H1 (cell line): ENCODE results near the gene LCE4A. TPM values are rescaled to one million over a fixed set of nuclear protein-coding genes. Genes with fewer than 3 reads are reported as not detected.
"Not testable (repeated sequence)": the region's sequence is repeated elsewhere in the genome, so short reads cannot be mapped to it uniquely, and the experiment has no call there.

Experiments used
- CTCF ChIA-PET: fragments of 300-600 bp; sonication (Branson Sonifier 250); formaldehyde crosslinking; loops from one replicate; lab custom pipeline; 2021; ENCODE audit not compliant: partially characterized antibody; lab: Charles Lee
- POLR2A ChIA-PET: fragments of 300-600 bp; sonication (Branson Sonifier 250); formaldehyde crosslinking; loops from one replicate; lab custom pipeline; 2021; ENCODE audit warnings: inconsistent platforms; ENCODE audit not compliant: partially characterized antibody; lab: Charles Lee
- DNase-seq, 2 experiments: peaks; one replicate each; pipeline versions ENCODE4 v3.0.0 to v3.0.0-alpha.2; 2010 to 2022; ENCODE audit warnings: low spot score in 2 of 2, low read depth in 1 of 2, mixed read lengths in 1 of 2
- FAIRE-seq: peaks from 2 replicates; lab custom pipeline; 2011; peaks lifted over from hg19 to GRCh38; lab: Jason Lieb, UNC
- H2AFZ ChIP-seq: 2 replicates; pipeline ENCODE4 v1.8.1; 2012; ENCODE audit warnings: low read length, inconsistent platforms
- H2AK5ac ChIP-seq: 2 replicates; pipeline ENCODE4 v1.6.1; 2013; ENCODE audit warnings: low read depth, low read length
- H2BK120ac ChIP-seq: replicated peaks from 2 replicates; pipeline ENCODE3; 2013; ENCODE audit warnings: low read depth, low read length, inconsistent platforms
- H2BK12ac ChIP-seq: 2 replicates; pipeline ENCODE4 v1.6.1; 2013; ENCODE audit warnings: low read depth, low read length
- H2BK15ac ChIP-seq: 2 replicates; pipeline ENCODE4 v1.6.1; 2013; ENCODE audit warnings: low read length
- H2BK20ac ChIP-seq: 2 replicates; pipeline ENCODE4 v1.6.1; 2013; ENCODE audit warnings: low read length
- H2BK5ac ChIP-seq: 2 replicates; pipeline ENCODE4 v1.6.1; 2013; ENCODE audit warnings: low read depth, low read length
- H3K14ac ChIP-seq: 2 replicates; pipeline ENCODE4 v1.6.1; 2013; ENCODE audit warnings: inconsistent platforms; ENCODE audit not compliant: insufficient read length
- H3K18ac ChIP-seq: 2 replicates; pipeline ENCODE4 v1.6.1; 2013; ENCODE audit warnings: low read length; ENCODE audit errors: extremely low read depth
- H3K23ac ChIP-seq: 2 replicates; pipeline ENCODE4 v1.6.1; 2013; ENCODE audit warnings: inconsistent platforms; ENCODE audit not compliant: insufficient read length
- H3K23me2 ChIP-seq: 2 replicates; pipeline ENCODE4 v1.6.1; 2013; ENCODE audit warnings: low read depth, low read length
- H3K27ac ChIP-seq: 2 replicates; pipeline ENCODE4 v1.6.1; 2011; ENCODE audit warnings: low read depth, low read length, inconsistent platforms
- H3K27me3 ChIP-seq, 4 experiments: replicated peaks in 1 of 4; 1 replicate in 1 of 4; 2 replicates in 3 of 4; pipeline versions ENCODE4 v1.6.1 to v1.8.1; 2011 to 2013; ENCODE audit warnings: low read length in 3 of 4, mild to moderate bottlenecking in 3 of 4, inconsistent platforms in 2 of 4, mixed read lengths in 2 of 4, moderate library complexity in 1 of 4; ENCODE audit not compliant: control insufficient read depth in 3 of 4, insufficient read depth in 3 of 4; ENCODE audit errors: extremely low read depth in 1 of 4
- H3K36me3 ChIP-seq, 4 experiments: 2 replicates each; pipeline versions ENCODE4 v1.6.1 to v1.8.1; 2011 to 2013; ENCODE audit warnings: mild to moderate bottlenecking in 4 of 4, low read length in 3 of 4, moderate library complexity in 2 of 4, control low read depth in 1 of 4, inconsistent platforms in 1 of 4; ENCODE audit not compliant: insufficient read depth in 4 of 4, control insufficient read depth in 2 of 4
- H3K4ac ChIP-seq: replicated peaks from 2 replicates; pipeline ENCODE3; 2013; ENCODE audit warnings: low read length, low read depth, mixed read lengths, inconsistent platforms; ENCODE audit not compliant: insufficient read length
- H3K4me1 ChIP-seq, 4 experiments: replicated peaks in 1 of 4; 1 replicate in 1 of 4; 2 replicates in 3 of 4; pipeline versions ENCODE4 v1.6.1 to v1.8.1; 2011 to 2013; ENCODE audit warnings: low read length in 3 of 4, inconsistent platforms in 2 of 4, mixed read lengths in 1 of 4; ENCODE audit not compliant: insufficient read depth in 4 of 4, control insufficient read depth in 3 of 4
- H3K4me2 ChIP-seq, 2 experiments: 2 replicates each; pipeline versions ENCODE4 v1.6.1 to v1.8.1; 2011 to 2013; ENCODE audit warnings: low read depth in 2 of 2, low read length in 2 of 2, control low read depth in 1 of 2, inconsistent platforms in 1 of 2, mild to moderate bottlenecking in 1 of 2; ENCODE audit not compliant: insufficient read depth in 1 of 2
- H3K4me3 ChIP-seq, 4 experiments: fragments of 200-600, 300-600 bp in 1 of 4; sonication (generic), shearing (Covaris generic), sonication (Bioruptor Twin) in 1 of 4; 2 replicates each; pipeline versions ENCODE4 v1.5.1 to v1.8.1; 2011 to 2016; ENCODE audit warnings: low read length in 4 of 4, low read depth in 3 of 4, control low read depth in 2 of 4, inconsistent platforms in 2 of 4, mild to moderate bottlenecking in 2 of 4, mixed read lengths in 1 of 4, moderate library complexity in 1 of 4; ENCODE audit not compliant: insufficient read depth in 2 of 4; ENCODE audit errors: extremely low read depth in 1 of 4
- H3K56ac ChIP-seq: replicated peaks from 2 replicates; pipeline ENCODE3; 2013; ENCODE audit warnings: low read depth, mild to moderate bottlenecking, mixed read lengths, low read length, inconsistent platforms; ENCODE audit not compliant: insufficient read length
- H3K79me1 ChIP-seq: 2 replicates; pipeline ENCODE4 v1.6.1; 2013; ENCODE audit warnings: low read depth, low read length, control low read depth
- H3K79me2 ChIP-seq, 2 experiments: 2 replicates each; pipeline versions ENCODE4 v1.6.1 to v1.8.1; 2012 to 2013; ENCODE audit warnings: low read length in 2 of 2, mild to moderate bottlenecking in 2 of 2, inconsistent platforms in 1 of 2; ENCODE audit not compliant: insufficient read depth in 2 of 2, control insufficient read depth in 1 of 2
- H3K9ac ChIP-seq, 4 experiments: replicated peaks in 1 of 4; 1 replicate in 1 of 4; 2 replicates in 3 of 4; pipeline versions ENCODE4 v1.6.1 to v1.8.1; 2011 to 2013; ENCODE audit warnings: low read depth in 3 of 4, low read length in 3 of 4, control low read depth in 2 of 4, mild to moderate bottlenecking in 2 of 4, moderate library complexity in 2 of 4, inconsistent platforms in 1 of 4; ENCODE audit errors: extremely low read depth in 1 of 4
- H3K9me3 ChIP-seq, 2 experiments: 2 replicates each; pipeline versions ENCODE4 v1.6.1 to v1.8.1; 2012 to 2013; ENCODE audit warnings: mild to moderate bottlenecking in 2 of 2, moderate library complexity in 2 of 2, control low read depth in 1 of 2, inconsistent platforms in 1 of 2, low read depth in 1 of 2, low read length in 1 of 2, mixed read lengths in 1 of 2; ENCODE audit not compliant: insufficient read depth in 2 of 2
- H4K20me1 ChIP-seq, 2 experiments: replicated peaks in 1 of 2; 2 replicates each; pipeline versions ENCODE3 to v1.8.1; 2011 to 2013; ENCODE audit warnings: inconsistent platforms in 2 of 2, low read length in 2 of 2, mild to moderate bottlenecking in 1 of 2; ENCODE audit not compliant: insufficient read depth in 2 of 2, control insufficient read depth in 1 of 2
- H4K5ac ChIP-seq: 2 replicates; pipeline ENCODE4 v1.6.1; 2013; ENCODE audit warnings: low read length, low read depth, mixed read lengths, inconsistent platforms; ENCODE audit not compliant: insufficient read length
- H4K8ac ChIP-seq: 2 replicates; pipeline ENCODE4 v1.8.0; 2013; ENCODE audit warnings: mild to moderate bottlenecking, moderate library complexity, low read length, inconsistent platforms; ENCODE audit not compliant: insufficient read depth; ENCODE audit errors: extremely low read depth
- H4K91ac ChIP-seq: replicated peaks from 2 replicates; pipeline ENCODE3; 2013; ENCODE audit warnings: low read length, mixed read lengths, inconsistent platforms; ENCODE audit not compliant: insufficient read length
- JUN ChIP-seq: IDR thresholded peaks from 2 replicates; pipeline ENCODE4 v1.6.1; 2011; ENCODE audit warnings: low read depth, mild to moderate bottlenecking, improper control_type of control experiment, low read length
- KDM4A ChIP-seq: IDR thresholded peaks from one replicate; pipeline ENCODE4 v1.7.1; 2012; ENCODE audit warnings: low read depth, mild to moderate bottlenecking, moderate library complexity, low read length, inconsistent platforms; ENCODE audit not compliant: severe bottlenecking
- WGBS, 2 experiments: shearing (Covaris generic) in 1 of 2; methylation state at CpG; one replicate each; pipeline versions ENCODE4 v1.1.6 to v1.1.7; 2013 to 2015; ENCODE audit warnings: low lambda C conversion rate in 2 of 2, mixed read lengths in 2 of 2, inconsistent platforms in 1 of 2, low coverage in 1 of 2, missing lambda C conversion rate in 1 of 2; ENCODE audit not compliant: insufficient replicate concordance in 2 of 2, insufficient coverage in 1 of 2, insufficient read length in 1 of 2; ENCODE audit errors: extremely low coverage in 1 of 2, missing lambda C conversion rate in 1 of 2; 5-methylcytosine and 5-hydroxymethylcytosine counted together
- polyA plus RNA-seq, 7 experiments: library from polyadenylated mRNA; depleted of rRNA in 3 of 7; stranded (reverse) in 5 of 7; unstranded in 2 of 7; fragments of >200 nt in 5 of 7; fragments of 200-250 nt in 2 of 7; gene quantifications; 1 replicate in 5 of 7; 2 replicates in 1 of 7; 4 replicates in 1 of 7; pipeline versions ENCODE4 v1.2.1 to v1.2.3, GENCODE V29; 2011 to 2013; ENCODE audit warnings: missing spikeins in 2 of 7, mixed read lengths in 2 of 7
- total RNA-seq: library from RNA; stranded (reverse); fragmentation: NEBNext Ultra II Directional; extraction: Animal tissue kit (Norgen Biotek cat#: 25700); gene quantifications from 2 replicates; pipeline ENCODE4 v1.2.1, GENCODE V29; 2021

The LCE4A gene
- total and polyA plus RNA-seq, 2 of the 8 experiments (the other 6 are each of a cell fraction or from before 2014, with no cell fraction given): not detected

GRCh38 chr1:152673016-152673415 lies 34.9 kb upstream of the LCE4A start (continued):
- no peak for TF ChIP-seq JUN
- TF ChIP-seq KDM4A: no peak

- H3K79me2 ChIP-seq, H3K9ac ChIP-seq, H3K4ac ChIP-seq, H2BK12ac ChIP-seq, DNase-seq, H4K5ac ChIP-seq, H2BK5ac ChIP-seq, H2BK120ac ChIP-seq, H3K27me3 ChIP-seq, H2BK20ac ChIP-seq, H4K91ac ChIP-seq, H3K56ac ChIP-seq, H4K8ac ChIP-seq, H3K23me2 ChIP-seq, H4K20me1 ChIP-seq, H3K4me1 ChIP-seq, H3K27ac ChIP-seq, POLR2A ChIA-PET, H2AFZ ChIP-seq, H3K23ac ChIP-seq, H3K18ac ChIP-seq, H3K79me1 ChIP-seq, FAIRE-seq, H3K4me3 ChIP-seq, H2BK15ac ChIP-seq, H2AK5ac ChIP-seq, H3K36me3 ChIP-seq, H3K14ac ChIP-seq, H3K4me2 ChIP-seq: not testable (repeated sequence)
- 62% methylated on average over 3 of the region's 3 CpGs; no CpG with 5 or more reads in 1 of the 2 experiments for WGBS, 2 experiments
- H3K9me3 ChIP-seq: peaks cover 71 to 84% of the 10 kb centered on the region in 2 experiments
- CTCF ChIA-PET: interaction anchor here (0.9 kb wide), 1 partner anchor 573 kb away, joined by 3 read pairs; no protein-coding TSS in a partner anchor
Observed at GRCh38 chr1:152674983-152675382, 33.0 kb upstream of the LCE4A start, which contains the start of gene LCE2C. LCE2C (plus strand) TSS chr1:152675279; CDS start chr1:152676016, 737 bp downstream.
